Chondrocyte (in vitro differentiated cells): ENCODE measurements around the gene NOD1. TPM values are rescaled to one million over a fixed set of nuclear protein-coding genes. Genes with fewer than 3 reads are reported as not detected.
A peak's percentile ranks its signal among the peaks of the same experiment; 100 is the strongest.

Source experiments
- DNase-seq: peaks from one replicate; pipeline ENCODE4 v3.0.0; 2021; ENCODE audit warnings: mixed read lengths, low spot score
- H3K27ac Mint-ChIP-seq: one replicate; pipeline ENCODE4 v1.8.0; 2021; ENCODE audit warnings: mild to moderate bottlenecking, moderate library complexity, mixed read lengths; ENCODE audit not compliant: unreplicated experiment
- H3K27me3 Mint-ChIP-seq: 2 replicates; pipeline ENCODE4 v1.8.0; 2021; ENCODE audit warnings: low read depth, mixed read lengths
- H3K36me3 Mint-ChIP-seq: 2 replicates; pipeline ENCODE4 v1.8.0; 2021; ENCODE audit warnings: low read depth, mixed read lengths
- H3K4me1 Mint-ChIP-seq: 2 replicates; pipeline ENCODE4 v1.8.0; 2021; ENCODE audit warnings: low read depth, mild to moderate bottlenecking, mixed read lengths
- H3K4me3 Mint-ChIP-seq: one replicate; pipeline ENCODE4 v1.8.0; 2021; ENCODE audit warnings: mild to moderate bottlenecking, moderate library complexity, mixed read lengths; ENCODE audit not compliant: unreplicated experiment
- H3K9me3 Mint-ChIP-seq: 2 replicates; pipeline ENCODE4 v1.8.0; 2021; ENCODE audit warnings: low read depth, mixed read lengths
- CTCF ChIP-seq: fragments of 200-600 bp; sonication (generic); IDR thresholded peaks from 2 replicates; pipeline ENCODE4 v1.5.0; 2021; ENCODE audit warnings: antibody characterized with exemption, mild to moderate bottlenecking, moderate library complexity
- total RNA-seq: library from RNA; stranded (reverse); gene quantifications from 3 replicates; pipeline ENCODE4 v1.2.1, GENCODE V29; 2021

NOD1 gene
- total RNA-seq, 1 donor from 2014 or later = 6.6 TPM

GRCh38 chr7:30472081-30472783 is 6.4 kb downstream of the NOD1 start:
- Mint-ChIP-seq H3K27me3 (no peaks in the 10 kb centered on the region), H3K27ac (peak overlapping the region; percentile 71), H3K36me3 (no peaks in the 10 kb centered on the region), H3K4me3 (no peak overlapping the region), H3K9me3 (no peaks in the 10 kb centered on the region), H3K4me1 (peaks cover 82% of the 10 kb centered on the region)
- no peak for DNase-seq
- TF ChIP-seq CTCF = no peak

- no peak for DNase-seq
- H3K4me1 Mint-ChIP-seq = peaks cover 77% of the 10 kb centered on the region
- H3K4me3 Mint-ChIP-seq = no peak overlapping the region
Observed at GRCh38 chr7:30471205-30471604, 7.4 kb downstream of the NOD1 start.

GRCh38 chr7:30470771-30471170 is 7.8 kb downstream of the NOD1 start:
- DNase-seq = no peak
- peaks cover 77% of the 10 kb centered on the region for H3K4me1 Mint-ChIP-seq
- H3K27me3 Mint-ChIP-seq = no peaks in the 10 kb centered on the region
- no peak for TF ChIP-seq CTCF
- H3K27ac Mint-ChIP-seq = peak overlapping the region; percentile 96
- H3K4me3 Mint-ChIP-seq = no peak overlapping the region
- no peaks in the 10 kb centered on the region for H3K9me3 Mint-ChIP-seq
- H3K36me3 Mint-ChIP-seq = no peaks in the 10 kb centered on the region

More at GRCh38 chr7:30471205-30471604, 7.4 kb downstream of the NOD1 start:
- Mint-ChIP-seq H3K9me3 (no peaks in the 10 kb centered on the region), H3K36me3 (no peaks in the 10 kb centered on the region), H3K27me3 (no peaks in the 10 kb centered on the region), H3K27ac (peak overlapping the region; percentile 96)
- TF ChIP-seq CTCF = no peak

GRCh38 chr7:30470163-30470770 is 8.3 kb downstream of the NOD1 start:
- Mint-ChIP-seq H3K4me3 (peak overlapping the region; percentile 28), H3K36me3 (no peaks in the 10 kb centered on the region), H3K27me3 (no peaks in the 10 kb centered on the region), H3K4me1 (peaks cover 76% of the 10 kb centered on the region), H3K27ac (peak overlapping the region; percentile 96), H3K9me3 (no peaks in the 10 kb centered on the region)
- no peak for TF ChIP-seq CTCF
- no peak for DNase-seq

GRCh38 chr7:30469303-30469702 is 9.3 kb downstream of the NOD1 start:
- H3K4me1 Mint-ChIP-seq = peaks cover 70% of the 10 kb centered on the region
- H3K27ac Mint-ChIP-seq = peak overlapping the region; percentile 96
- H3K36me3 Mint-ChIP-seq = no peaks in the 10 kb centered on the region
- peak overlapping the region; percentile 38 for H3K4me3 Mint-ChIP-seq
- peak; percentile 78 for TF ChIP-seq CTCF
- H3K9me3 Mint-ChIP-seq = no peaks in the 10 kb centered on the region
- no peak for DNase-seq
- H3K27me3 Mint-ChIP-seq = no peaks in the 10 kb centered on the region
